GM21367 (cell line): ENCODE results near the gene DDC.
A peak's percentile ranks its signal among the peaks of the same experiment; 100 is the strongest.
"Not testable (repeated sequence)": the region's sequence is repeated elsewhere in the genome, so short reads cannot be mapped to it uniquely, and the experiment has no call there.

Experiments
- ATAC-seq: cut with Tn5 transposase; IDR thresholded peaks from one replicate; pipeline ENCODE4 v1.9.1; 2021; ENCODE audit not compliant: unreplicated experiment

Gene DDC

GRCh38 chr7:50459183-50459582 lies 106.0 kb downstream of the DDC start:
- ATAC-seq = not testable (repeated sequence)

GRCh38 chr7:50458651-50459050 lies 106.6 kb downstream of the DDC start:
- ATAC-seq = not testable (repeated sequence)

GRCh38 chr7:50456371-50457123 lies 108.7 kb downstream of the DDC start:
- no peak for ATAC-seq

GRCh38 chr7:50455658-50456057 lies 109.5 kb downstream of the DDC start:
- no peak for ATAC-seq

- ATAC-seq = no peak
Observed at GRCh38 chr7:50454968-50455367, 110.2 kb downstream of the DDC start.

- no peak for ATAC-seq
Observed at GRCh38 chr7:50450590-50451032, 114.6 kb downstream of the DDC start.

GRCh38 chr7:50449881-50450589 lies 115.2 kb downstream of the DDC start, which contains the start of gene FIGNL1:
FIGNL1 (minus strand) TSS chr7:50450350; CDS start chr7:50447287, 3,063 bp downstream.
- ATAC-seq = peak; percentile 79

GRCh38 chr7:50449501-50449880 lies 115.7 kb downstream of the DDC start:
- ATAC-seq = peak; percentile 0

GRCh38 chr7:50448823-50449222 lies 116.4 kb downstream of the DDC start:
- ATAC-seq = peak; percentile 32

- ATAC-seq = peak; percentile 30
Observed at GRCh38 chr7:50446542-50446960, 118.7 kb downstream of the DDC start.

- ATAC-seq = no peak
Observed at GRCh38 chr7:50436133-50436806, 128.9 kb downstream of the DDC start.

- no peak for ATAC-seq
Observed at GRCh38 chr7:50431722-50432305, 133.4 kb downstream of the DDC start.

- no peak for ATAC-seq
Observed at GRCh38 chr7:50431316-50431715, 133.9 kb downstream of the DDC start.

- ATAC-seq = no peak
Observed at GRCh38 chr7:50428911-50429310, 136.3 kb downstream of the DDC start.

GRCh38 chr7:50427518-50427917 lies 137.7 kb downstream of the DDC start:
- ATAC-seq = no peak

- ATAC-seq = no peak
Observed at GRCh38 chr7:50426280-50427045, 138.7 kb downstream of the DDC start.

GRCh38 chr7:50425318-50425717 lies 139.9 kb downstream of the DDC start:
- ATAC-seq = no peak

- no peak for ATAC-seq
Observed at GRCh38 chr7:50423860-50424259, 141.3 kb downstream of the DDC start.

- no peak for ATAC-seq
Observed at GRCh38 chr7:50422858-50423257, 142.3 kb downstream of the DDC start.

GRCh38 chr7:50421043-50421442 lies 144.2 kb downstream of the DDC start:
- no peak for ATAC-seq
